ENCODE data around the gene RSPH9.

RSPH9 gene

DNA sequence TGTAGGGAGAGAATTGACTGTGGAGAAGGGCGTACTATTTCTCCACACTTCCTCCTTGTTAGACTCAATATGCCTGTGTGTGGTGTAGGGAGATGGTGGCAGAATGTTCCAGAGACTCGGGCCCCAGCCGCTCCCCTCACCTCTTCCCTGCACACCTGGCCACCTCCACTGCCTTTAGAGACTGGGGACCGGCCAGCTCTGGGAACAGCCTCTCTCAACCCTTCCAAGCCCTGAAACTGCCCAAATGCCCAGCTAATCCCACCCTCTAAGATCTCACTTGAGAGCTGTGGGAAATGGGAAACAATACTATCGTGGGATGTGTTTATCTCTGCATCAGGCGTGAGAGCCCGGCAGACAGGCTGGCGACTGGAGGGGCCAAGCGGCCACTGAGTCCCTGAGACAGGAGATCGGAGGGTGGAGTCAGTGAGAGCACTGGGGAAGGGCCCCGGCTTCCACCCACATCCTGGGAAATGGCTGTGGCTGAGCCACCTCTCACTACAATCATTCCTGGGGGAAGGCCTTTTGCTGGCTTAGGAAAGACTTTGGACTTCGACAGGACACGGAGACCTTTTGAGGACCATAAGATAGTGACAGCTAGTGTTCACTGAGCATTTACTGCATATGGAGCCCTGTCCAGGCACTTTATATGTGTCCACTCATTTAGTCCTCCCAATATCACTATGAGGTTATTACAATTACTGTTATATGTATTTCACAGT is 73.7 kb downstream of the RSPH9 start:
- no peaks in the 10 kb centered on the region for H3K36me3 ChIP-seq
- H3K9me3 ChIP-seq: no peaks in the 10 kb centered on the region
- no peaks in the 10 kb centered on the region for H3K27me3 ChIP-seq
- no peak for DNase-seq
- H3K4me1 ChIP-seq: peaks cover 6% of the 10 kb centered on the region
- TF ChIP-seq, protein P1, sequence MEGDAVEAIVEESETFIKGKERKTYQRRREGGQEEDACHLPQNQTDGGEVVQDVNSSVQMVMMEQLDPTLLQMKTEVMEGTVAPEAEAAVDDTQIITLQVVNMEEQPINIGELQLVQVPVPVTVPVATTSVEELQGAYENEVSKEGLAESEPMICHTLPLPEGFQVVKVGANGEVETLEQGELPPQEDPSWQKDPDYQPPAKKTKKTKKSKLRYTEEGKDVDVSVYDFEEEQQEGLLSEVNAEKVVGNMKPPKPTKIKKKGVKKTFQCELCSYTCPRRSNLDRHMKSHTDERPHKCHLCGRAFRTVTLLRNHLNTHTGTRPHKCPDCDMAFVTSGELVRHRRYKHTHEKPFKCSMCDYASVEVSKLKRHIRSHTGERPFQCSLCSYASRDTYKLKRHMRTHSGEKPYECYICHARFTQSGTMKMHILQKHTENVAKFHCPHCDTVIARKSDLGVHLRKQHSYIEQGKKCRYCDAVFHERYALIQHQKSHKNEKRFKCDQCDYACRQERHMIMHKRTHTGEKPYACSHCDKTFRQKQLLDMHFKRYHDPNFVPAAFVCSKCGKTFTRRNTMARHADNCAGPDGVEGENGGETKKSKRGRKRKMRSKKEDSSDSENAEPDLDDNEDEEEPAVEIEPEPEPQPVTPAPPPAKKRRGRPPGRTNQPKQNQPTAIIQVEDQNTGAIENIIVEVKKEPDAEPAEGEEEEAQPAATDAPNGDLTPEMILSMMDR (IDR thresholded peaks at IDR 0.05; ENCODE audit: low read depth, low read length): no peak
- H3K4me3 ChIP-seq (ENCODE audit: low read depth, low read length): no peak overlapping the region

DNA sequence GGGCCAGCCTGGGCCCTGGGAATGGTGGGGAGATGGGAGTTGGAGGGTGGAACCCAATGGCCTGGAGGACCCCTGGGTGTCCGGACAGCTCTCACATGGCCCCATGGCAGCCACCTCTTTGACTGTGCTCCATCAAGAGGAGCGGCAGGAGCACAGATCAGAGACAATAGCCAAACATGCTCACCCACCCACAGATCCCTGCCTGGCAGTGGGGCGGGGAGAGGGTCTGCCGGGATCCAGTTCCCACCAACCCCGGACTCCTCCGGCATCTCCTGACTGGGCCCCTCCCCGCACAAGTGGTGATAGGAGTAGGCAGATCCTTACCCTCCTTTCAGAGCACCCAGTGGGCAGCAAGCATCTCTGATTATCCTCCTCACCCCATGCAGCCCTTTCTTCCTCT is 74.7 kb downstream of the RSPH9 start:
- H3K27me3 ChIP-seq: no peaks in the 10 kb centered on the region
- peaks cover 6% of the 10 kb centered on the region for H3K4me1 ChIP-seq
- H3K9me3 ChIP-seq: no peaks in the 10 kb centered on the region
- no peaks in the 10 kb centered on the region for H3K36me3 ChIP-seq
- TF ChIP-seq, protein P1 (IDR thresholded peaks at IDR 0.05; ENCODE audit: low read depth, low read length): no peak
- H3K4me3 ChIP-seq (ENCODE audit: low read depth, low read length): no peak overlapping the region
- DNase-seq: no peak

- H3K4me1 ChIP-seq: peaks cover 6% of the 10 kb centered on the region
- TF ChIP-seq, protein P1 (IDR thresholded peaks at IDR 0.05; ENCODE audit: low read depth, low read length): no peak
- no peaks in the 10 kb centered on the region for H3K36me3 ChIP-seq
- no peak for DNase-seq
- no peaks in the 10 kb centered on the region for H3K9me3 ChIP-seq
- H3K4me3 ChIP-seq (ENCODE audit: low read depth, low read length): no peak overlapping the region
- H3K27me3 ChIP-seq: no peaks in the 10 kb centered on the region
Observed at GRCh38 chr6:43720999-43721398, 76.2 kb downstream of the RSPH9 start.

Data from BE2C (cell line).